Measurements from ENCODE around the gene FREM1.

The FREM1 gene

GRCh38 chr9:14881006-14881405, 29.2 kb downstream of the FREM1 start:
- ATAC-seq = no peak
- no peak for DNase-seq

DNA sequence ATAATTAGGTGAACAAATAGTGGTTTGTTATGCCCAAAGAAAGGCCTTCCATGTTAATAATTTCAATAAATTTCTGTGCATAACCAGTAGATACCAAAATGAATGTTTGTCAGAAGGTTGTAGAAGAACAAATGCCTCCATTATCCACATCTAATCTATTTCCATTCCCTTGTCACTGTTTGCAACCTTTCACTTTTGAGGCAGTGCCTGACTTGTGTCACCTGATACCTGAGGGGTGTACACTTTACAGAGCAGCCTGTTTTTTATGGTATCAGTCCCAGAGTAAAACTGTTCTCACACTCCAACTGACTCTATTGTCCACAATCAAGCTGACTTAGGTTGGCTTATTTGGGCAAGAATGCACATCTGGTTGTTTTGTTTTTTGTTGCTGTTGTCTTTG, 40.1 kb downstream of the FREM1 start:
- ATAC-seq (no peak), DNase-seq (no peak)

DNA sequence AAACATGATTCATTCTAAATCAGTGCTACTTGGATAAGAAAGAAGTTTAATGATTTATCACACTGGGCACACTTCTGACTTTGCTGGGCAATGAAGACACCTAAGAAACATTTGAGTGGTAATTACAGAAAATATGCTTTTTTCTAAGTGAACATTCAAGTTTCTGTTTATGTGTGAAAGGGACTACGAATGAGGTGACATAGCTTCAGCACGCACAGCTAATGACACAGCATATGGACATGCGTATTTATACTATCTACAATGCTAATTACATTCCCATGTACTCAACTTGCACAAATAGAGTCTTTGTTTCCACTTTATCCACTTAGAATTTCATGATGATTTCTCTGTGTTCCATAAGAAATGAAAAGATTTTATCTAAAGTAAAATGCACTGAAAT, 40.6 kb downstream of the FREM1 start:
- no peak for ATAC-seq

DNA sequence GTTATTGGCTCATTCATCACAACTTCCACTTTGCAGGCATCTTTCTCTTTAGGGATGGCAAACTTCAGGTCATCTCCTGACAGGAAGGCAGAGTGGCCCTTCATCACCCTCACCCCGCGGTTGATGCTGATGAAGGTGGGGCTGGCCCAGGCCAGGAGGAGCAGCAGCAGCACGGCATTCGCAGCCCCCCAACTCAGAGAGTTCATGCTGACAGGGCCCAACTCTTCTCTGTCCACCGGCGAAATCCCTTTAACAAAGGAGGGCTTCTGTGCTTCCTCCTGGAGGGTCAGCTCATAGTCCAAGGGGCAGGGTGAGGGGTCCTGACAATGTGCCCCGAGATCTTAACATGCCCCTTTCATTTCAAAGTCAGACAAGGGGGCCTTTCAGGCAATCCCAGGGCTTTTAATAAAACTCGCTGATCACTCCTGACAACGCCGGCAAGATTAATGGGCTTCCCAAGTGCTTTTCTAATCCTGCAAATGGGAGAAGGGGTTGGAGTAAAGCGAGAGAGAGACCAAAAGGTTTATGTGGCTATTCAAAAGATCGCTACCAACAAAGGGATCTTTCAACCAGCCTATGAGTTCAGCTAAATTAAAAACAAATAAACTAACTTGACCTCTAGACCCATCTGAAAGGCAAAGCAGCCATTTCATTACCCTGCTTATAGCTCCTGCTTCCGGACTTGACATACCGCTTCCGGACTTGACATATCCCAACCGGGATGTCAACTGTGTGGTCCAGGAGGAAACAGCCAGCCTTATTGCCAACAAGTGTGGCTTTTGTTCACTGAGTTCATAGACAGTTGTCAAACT, 41.2 kb downstream of the FREM1 start:
- peak; percentile 19 for ATAC-seq
- no peak for DNase-seq

More for the DNA sequence above, 40.6 kb downstream of the FREM1 start:
- no peak for DNase-seq

DNA sequence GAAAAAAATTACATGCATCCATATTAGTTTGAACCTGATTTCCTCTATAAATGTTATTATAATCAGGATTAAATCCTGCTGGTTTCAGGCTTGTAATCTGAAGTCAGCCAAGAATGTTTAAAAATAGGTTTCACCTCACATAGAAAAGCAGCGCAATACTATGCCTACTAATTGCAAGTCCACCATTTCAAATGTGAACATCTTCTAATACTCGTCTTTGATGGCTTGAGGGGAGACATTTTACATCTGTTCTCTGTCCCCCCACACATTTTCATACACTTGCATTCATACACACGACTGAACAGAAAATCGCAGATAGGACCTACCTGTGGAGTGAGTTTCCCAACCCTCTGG, 41.8 kb downstream of the FREM1 start:
- DNase-seq = no peak
- ATAC-seq = no peak

DNA sequence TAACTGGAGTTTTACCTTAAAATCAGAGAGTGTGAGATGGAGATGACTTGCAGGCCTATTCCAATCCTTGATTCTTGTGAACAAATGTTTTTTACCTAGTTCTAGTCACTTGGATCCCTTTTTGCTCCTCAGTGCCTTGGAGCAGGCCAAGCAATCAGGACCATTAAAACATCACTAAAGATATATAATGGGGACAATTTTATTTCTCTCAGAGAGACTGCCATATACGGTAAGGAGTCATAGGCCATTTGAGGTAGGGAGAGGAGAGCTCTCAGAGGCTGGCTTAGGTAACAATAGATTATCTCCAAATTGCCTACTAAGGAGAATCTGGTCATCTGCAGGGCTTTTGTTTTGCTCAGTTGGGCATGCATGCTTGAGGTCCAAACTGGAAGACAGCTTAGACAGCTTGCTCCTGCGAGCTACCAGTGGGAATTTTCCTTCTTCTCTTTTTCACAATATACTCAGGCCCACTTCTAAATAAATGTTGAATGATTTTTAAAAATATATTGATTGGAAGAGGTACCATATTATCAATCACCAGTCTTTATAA, 44.0 kb downstream of the FREM1 start:
- DNase-seq (no peak), ATAC-seq (no peak)

DNA sequence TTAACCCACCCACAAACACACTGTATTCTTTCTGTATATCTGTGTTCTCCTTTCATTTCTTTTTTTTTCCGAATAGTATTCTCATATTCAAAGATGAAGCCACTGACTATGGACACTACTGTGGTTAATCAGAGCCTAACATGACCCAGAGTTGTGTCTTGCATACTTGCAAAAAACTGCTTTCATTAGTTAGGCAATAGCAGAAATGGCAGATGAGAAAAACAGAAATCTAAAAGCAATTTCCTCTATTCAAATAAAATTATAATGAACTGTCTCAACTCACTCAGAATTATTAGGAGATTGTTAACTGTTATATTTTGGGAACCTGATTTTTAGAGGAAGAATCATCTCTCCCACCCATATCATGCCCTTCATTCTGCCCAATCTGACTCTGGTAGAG, 45.9 kb downstream of the FREM1 start:
- no peak for DNase-seq
- ATAC-seq = no peak

GRCh38 chr9:14863402-14863801, 46.8 kb downstream of the FREM1 start:
- no peak for DNase-seq
- no peak for ATAC-seq

GRCh38 chr9:14857449-14858305, 52.6 kb downstream of the FREM1 start:
- DNase-seq = no peak
- no peak for ATAC-seq

GRCh38 chr9:14849851-14850250, 60.4 kb downstream of the FREM1 start:
- DNase-seq (no peak), ATAC-seq (no peak)

DNA sequence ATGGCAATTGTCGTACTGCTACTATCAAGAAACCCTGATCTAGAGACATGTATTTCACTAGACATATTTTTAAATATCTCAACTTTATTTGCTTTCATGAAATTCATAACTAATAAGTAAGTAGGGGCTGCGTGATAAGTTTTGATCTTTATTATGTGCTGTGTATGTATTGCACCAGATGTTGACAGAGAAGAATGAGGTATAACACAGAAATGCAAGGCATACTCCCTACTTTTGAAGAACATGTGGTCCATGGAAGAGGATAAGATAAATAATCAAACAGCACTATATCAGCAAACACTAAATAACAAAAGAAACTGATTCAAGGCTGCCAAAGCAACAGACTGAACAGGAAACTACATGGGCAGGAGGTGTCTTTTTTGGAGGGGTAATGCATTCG, 60.9 kb downstream of the FREM1 start:
- ATAC-seq (no peak), DNase-seq (no peak)

DNA sequence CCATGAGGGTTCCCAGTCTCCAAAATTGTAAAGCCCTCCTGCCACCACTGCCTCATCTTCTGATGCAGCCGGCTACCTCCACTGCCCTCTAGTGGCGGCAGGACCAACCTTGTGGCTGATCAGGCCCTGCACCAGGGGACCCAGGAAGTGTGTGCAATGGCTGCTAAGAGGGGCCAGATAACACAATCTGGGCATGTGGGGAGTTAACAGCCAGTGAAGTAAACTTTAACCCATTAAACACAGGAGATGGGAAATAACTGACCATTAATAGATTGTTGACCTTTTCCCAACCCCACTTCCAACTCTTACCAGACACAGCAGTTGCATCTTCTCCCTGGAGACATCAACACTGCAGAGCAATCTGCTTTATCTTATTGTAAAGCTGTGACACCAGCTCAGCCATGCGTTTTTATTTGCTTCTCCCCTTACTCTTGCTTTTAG, 63.3 kb downstream of the FREM1 start:
- peak; percentile 73 for ATAC-seq

GRCh38 chr9:14843163-14843562, 67.1 kb downstream of the FREM1 start:
- ATAC-seq (no peak), DNase-seq (no peak)

More for the DNA sequence above, 63.3 kb downstream of the FREM1 start:
- peak; percentile 70 for DNase-seq

- ATAC-seq (no peak), DNase-seq (no peak)
Observed at GRCh38 chr9:14842269-14842668, 68.0 kb downstream of the FREM1 start.

DNA sequence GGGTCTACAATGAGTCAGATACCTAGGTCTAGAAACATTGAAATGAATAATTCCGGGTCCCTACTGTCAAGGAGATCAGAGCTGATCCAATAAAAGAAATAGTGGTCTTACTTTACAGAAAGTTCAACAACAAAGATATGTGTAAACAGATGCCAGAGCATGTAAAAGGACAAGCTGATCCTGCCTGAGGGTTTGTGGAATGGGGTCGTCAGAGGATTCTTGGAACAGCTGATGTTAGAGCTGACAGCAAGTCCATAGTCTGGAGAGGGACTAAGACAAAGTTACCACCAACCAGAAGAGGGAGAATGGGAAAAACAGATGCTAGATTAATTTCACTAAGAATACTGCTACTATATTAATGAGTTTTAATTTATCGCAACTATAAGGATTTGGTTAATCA, 71.5 kb downstream of the FREM1 start:
- DNase-seq (no peak), ATAC-seq (no peak)

DNA sequence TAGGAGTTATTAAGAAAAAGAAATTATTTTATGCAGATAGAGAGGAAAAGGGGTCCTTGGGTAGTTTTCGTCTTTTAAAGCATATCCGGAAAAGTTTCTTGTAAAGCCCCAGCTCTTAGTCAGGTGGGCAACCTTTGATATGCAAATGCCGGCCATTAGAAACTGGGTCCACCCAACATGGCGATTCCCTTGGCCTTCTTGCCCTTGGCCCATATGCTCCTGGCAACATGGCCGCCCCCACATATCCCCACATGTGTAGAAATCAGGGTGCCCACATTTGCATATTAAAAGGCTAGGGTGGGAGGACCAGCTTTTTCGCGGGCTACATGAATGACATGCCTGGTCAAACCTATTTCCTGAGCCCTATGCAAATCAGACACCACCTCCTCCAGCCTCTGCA, 73.3 kb downstream of the FREM1 start:
- DNase-seq (no peak), ATAC-seq (no peak)

GRCh38 chr9:14831661-14832060, 78.6 kb downstream of the FREM1 start:
- no peak for DNase-seq
- no peak for ATAC-seq

DNA sequence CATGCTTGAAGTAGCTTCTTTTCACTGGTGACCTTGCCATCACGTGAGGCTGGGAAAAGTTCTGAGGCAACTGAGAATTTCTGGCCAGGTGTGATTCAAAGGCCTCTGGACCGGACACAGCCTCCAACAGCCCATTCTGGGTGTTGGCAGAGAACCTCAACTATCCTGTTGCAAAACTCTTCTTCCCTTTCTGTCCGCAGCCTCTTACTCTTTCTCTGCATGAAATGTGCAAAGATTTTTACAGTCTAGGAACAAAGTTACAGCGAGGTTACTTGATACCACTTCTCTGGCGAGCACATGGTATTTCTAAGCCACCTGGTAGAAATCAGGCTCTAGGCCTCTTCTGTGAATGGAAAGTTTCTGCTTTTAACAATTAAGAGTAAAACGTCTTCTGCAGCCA, 79.2 kb downstream of the FREM1 start:
- ATAC-seq (no peak), DNase-seq (no peak)

DNA sequence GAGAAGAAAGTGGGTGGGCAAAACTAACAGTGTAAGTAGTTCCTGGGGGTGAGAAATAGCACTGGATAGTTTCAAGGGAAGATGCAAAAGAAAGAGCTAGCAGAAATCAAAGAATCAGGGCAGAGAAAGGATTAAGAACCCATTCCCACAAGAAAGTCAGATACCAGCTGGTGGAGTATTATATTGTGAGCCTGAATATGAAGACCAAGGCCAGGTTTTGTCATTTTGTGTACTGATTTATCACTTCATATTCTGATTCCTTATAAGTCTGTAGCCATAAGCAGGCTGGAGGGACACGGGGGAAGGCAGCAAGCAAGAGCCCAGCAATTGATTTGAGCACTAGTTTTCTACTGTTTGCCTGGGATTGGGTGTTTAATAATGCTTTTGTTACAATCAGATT, 80.2 kb downstream of the FREM1 start:
- DNase-seq = no peak
- no peak for ATAC-seq

DNA sequence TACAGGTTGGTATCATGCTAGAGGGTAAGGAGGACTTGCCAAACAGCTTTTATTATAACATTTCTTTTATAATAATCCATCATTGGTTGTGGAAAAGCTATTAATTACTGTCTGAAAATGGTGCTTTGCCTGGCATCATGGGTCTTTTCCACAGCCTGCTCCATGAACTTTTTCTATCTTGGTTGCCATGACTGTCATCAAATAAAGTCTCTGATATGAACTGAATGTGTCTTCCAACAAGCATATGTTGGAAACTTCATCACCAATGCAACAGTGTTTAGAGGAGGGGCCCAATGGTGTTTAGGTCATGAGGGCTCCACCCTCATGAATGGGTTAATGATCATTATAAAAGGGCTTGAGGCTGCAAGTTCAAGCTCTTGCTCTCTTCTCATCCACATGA, 81.0 kb downstream of the FREM1 start:
- ATAC-seq (no peak), DNase-seq (no peak)

DNA sequence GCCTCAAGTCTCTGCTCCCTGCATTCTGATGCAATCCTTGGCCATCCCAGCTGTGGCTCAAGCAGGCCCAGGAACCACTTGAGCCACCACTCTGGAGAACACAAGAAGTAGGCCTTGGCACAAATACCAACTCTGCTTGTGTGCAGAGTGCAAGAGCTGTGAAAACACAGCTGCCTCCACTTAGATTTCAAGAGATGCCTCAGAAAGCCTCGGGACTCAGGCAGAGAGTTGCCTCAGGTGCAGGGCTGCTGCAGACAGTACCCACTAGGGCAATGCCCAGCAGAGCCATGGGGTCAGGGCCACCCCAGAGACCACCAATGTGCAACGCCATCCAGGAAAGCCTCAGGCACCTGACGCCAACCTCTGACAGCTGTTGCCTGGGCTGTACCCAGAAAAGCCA, 82.4 kb downstream of the FREM1 start:
- ATAC-seq = no peak
- no peak for DNase-seq

DNA sequence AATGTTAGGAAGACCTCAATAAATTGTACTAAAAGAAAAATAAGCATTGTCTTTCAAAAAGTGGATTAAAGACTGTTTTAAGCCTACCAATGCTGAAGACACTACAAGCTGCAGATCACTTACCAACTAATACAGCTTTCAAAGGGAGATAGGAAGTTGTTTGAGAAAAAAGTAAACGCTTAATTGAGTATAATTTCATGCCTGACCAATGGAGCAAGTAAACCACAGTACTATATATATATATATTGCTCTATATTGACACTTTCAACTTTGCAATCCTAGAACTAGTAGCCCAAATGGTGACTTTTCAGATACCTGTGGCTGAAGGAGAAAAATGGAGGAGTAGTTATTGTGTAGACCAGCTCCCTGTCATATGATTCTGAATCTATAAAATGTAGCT, 85.7 kb downstream of the FREM1 start:
- no peak for ATAC-seq
- no peak for DNase-seq

- no peak for DNase-seq
- ATAC-seq = no peak
Observed at GRCh38 chr9:14823800-14824199, 86.4 kb downstream of the FREM1 start.
